Gastroesophageal sphincter (tissue), 3 donors: ENCODE data around the gene NLK.

Experiments
- EP300 ChIP-seq: sonication (generic); formaldehyde crosslinking; IDR thresholded peaks from one replicate; pipeline ENCODE4 v1.6.1; 2017; ENCODE audit warnings: antibody characterized with exemption, mild to moderate bottlenecking
- POLR2A ChIP-seq, 2 donors: fragments of 450-650 bp; IDR thresholded peaks; one replicate each; pipeline ENCODE4 v1.6.1; 2017; ENCODE audit warnings: antibody characterized with exemption in 2 of 2, mild to moderate bottlenecking in 2 of 2, moderate library complexity in 1 of 2
- POLR2AphosphoS5 ChIP-seq: sonication (generic); formaldehyde crosslinking; IDR thresholded peaks from one replicate; pipeline ENCODE4 v1.6.1; 2017; ENCODE audit warnings: antibody characterized with exemption
- TF ChIP-seq, protein P1 (sequence below), 4 experiments: fragments of 200-600 bp in 2 of 4; fragments of 450-650 bp in 2 of 4; sonication (generic) in 1 of 4; IDR thresholded peaks; one replicate each; pipeline ENCODE4 v1.5.1; 2017 to 2019; ENCODE audit warnings: antibody characterized with exemption in 4 of 4, mild to moderate bottlenecking in 2 of 4, moderate library complexity in 2 of 4

DNA sequence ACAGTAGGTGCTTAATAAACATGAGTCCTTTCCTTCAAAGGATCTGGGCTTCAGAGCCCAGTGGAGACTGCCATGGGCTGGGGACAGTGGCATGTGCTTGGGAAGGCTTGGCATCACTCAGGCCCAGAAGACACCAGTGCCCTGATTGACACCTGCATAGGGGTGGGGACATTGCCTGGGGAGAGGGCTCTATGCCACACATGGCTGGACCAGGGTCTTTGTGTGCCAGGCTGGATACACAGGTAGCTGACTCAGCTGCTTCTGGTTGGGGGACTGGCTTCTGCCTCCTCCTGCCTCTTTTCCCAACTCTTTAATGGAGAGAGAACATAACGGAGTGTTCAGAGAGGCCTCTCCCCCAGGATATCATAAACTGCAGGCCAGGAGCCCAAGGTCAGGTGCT lies 183.4 kb downstream of the NLK start:
- TF ChIP-seq, protein P1, sequence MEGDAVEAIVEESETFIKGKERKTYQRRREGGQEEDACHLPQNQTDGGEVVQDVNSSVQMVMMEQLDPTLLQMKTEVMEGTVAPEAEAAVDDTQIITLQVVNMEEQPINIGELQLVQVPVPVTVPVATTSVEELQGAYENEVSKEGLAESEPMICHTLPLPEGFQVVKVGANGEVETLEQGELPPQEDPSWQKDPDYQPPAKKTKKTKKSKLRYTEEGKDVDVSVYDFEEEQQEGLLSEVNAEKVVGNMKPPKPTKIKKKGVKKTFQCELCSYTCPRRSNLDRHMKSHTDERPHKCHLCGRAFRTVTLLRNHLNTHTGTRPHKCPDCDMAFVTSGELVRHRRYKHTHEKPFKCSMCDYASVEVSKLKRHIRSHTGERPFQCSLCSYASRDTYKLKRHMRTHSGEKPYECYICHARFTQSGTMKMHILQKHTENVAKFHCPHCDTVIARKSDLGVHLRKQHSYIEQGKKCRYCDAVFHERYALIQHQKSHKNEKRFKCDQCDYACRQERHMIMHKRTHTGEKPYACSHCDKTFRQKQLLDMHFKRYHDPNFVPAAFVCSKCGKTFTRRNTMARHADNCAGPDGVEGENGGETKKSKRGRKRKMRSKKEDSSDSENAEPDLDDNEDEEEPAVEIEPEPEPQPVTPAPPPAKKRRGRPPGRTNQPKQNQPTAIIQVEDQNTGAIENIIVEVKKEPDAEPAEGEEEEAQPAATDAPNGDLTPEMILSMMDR (IDR thresholded peaks at IDR 0.05) = no peak
- no peak for TF ChIP-seq POLR2A (IDR thresholded peaks at IDR 0.05)
- TF ChIP-seq EP300 = no peak
- TF ChIP-seq POLR2AphosphoS5 = no peak
